GM12878 (cell line): ENCODE measurements around the gene DHRS1. TPM values are rescaled to one million over a fixed set of nuclear protein-coding genes. Genes with fewer than 3 reads are reported as not detected.

Experiments
- ATAC-seq: fragments of 200-7000 bp; cut with Tn5 transposase; 3 replicates; pipeline ENCODE4 v1.9.1; 2020; ENCODE audit warnings: mild to moderate bottlenecking, moderate library complexity
- BruUV-seq: library from RNA; stranded (reverse); fragments of 400-500 nt; replicated peaks from 2 replicates; lab custom pipeline; 2021; lab: Mats Ljungman, UMichigan
- CTCF ChIA-PET: fragments of 300-600 bp; sonication (Branson Sonifier 250); formaldehyde crosslinking; extraction: SDS; loops from one replicate; lab custom pipeline; 2021; ENCODE audit warnings: inconsistent platforms; lab: Yijun Ruan, JAX
- POLR2A ChIA-PET: fragments of 350-600 bp; formaldehyde crosslinking; extraction: SDS; loops from one replicate; lab custom pipeline; 2021; ENCODE audit warnings: inconsistent platforms; lab: Charles Lee
- RAD21 ChIA-PET: fragments of 300-600 bp; sonication (Branson Sonifier 250); formaldehyde crosslinking; loops from one replicate; lab custom pipeline; 2023; ENCODE audit warnings: antibody characterized with exemption; ENCODE audit not compliant: unreplicated experiment; lab: Charles Lee
- SMC1A ChIA-PET: fragments of 300-600 bp; sonication (Branson Sonifier 250); formaldehyde crosslinking; loops from one replicate; lab custom pipeline; 2023; ENCODE audit not compliant: unreplicated experiment, uncharacterized antibody; lab: Charles Lee
- DNase-seq: peaks from one replicate; pipeline ENCODE4 v3.0.0-alpha.2; 2011; ENCODE audit warnings: low read depth, low spot score
- FAIRE-seq: peaks from 3 replicates; lab custom pipeline; 2011; peaks lifted over from hg19 to GRCh38; lab: Jason Lieb, UNC
- H2AFZ ChIP-seq: 2 replicates; pipeline ENCODE4 v1.6.0; 2011; ENCODE audit warnings: low read depth, low read length, control low read depth; ENCODE audit not compliant: control insufficient read depth
- H3K27ac ChIP-seq: 2 replicates; pipeline ENCODE4 v1.5.1; 2011; ENCODE audit warnings: control low read depth; ENCODE audit not compliant: control insufficient read depth, insufficient read depth
- H3K27me3 ChIP-seq, 2 experiments: replicated peaks in 1 of 2; 2 replicates each; pipeline versions ENCODE4 v1.6.0 to v1.6.1; 2011; ENCODE audit warnings: low read length in 1 of 2; ENCODE audit not compliant: control insufficient read depth in 2 of 2, insufficient read depth in 2 of 2
- H3K36me3 ChIP-seq, 2 experiments: 2 replicates each; pipeline ENCODE4 v1.5.1; 2011; ENCODE audit warnings: low read length in 1 of 2; ENCODE audit not compliant: control insufficient read depth in 2 of 2, insufficient read depth in 2 of 2
- H3K4me1 ChIP-seq: 2 replicates; pipeline ENCODE4 v1.6.1; 2011; ENCODE audit warnings: mild to moderate bottlenecking, low read length, moderate library complexity, mixed read lengths; ENCODE audit not compliant: control insufficient read depth, insufficient read depth
- H3K4me2 ChIP-seq: 2 replicates; pipeline ENCODE4 v1.6.0; 2011; ENCODE audit warnings: control low read depth; ENCODE audit not compliant: control insufficient read depth, insufficient read depth
- H3K4me3 ChIP-seq: fragments of 200-600 bp; sonication (generic); 2 replicates; pipeline ENCODE4 v1.5.1; 2016
- H3K79me2 ChIP-seq: 2 replicates; pipeline ENCODE4 v1.6.0; 2011; ENCODE audit warnings: low read length; ENCODE audit not compliant: control insufficient read depth, insufficient read depth
- H3K9ac ChIP-seq: 2 replicates; pipeline ENCODE4 v1.8.0; 2011; ENCODE audit warnings: low read length, control low read depth, mixed read lengths; ENCODE audit not compliant: control insufficient read depth, insufficient read depth
- H3K9me3 ChIP-seq: replicated peaks from 3 replicates; pipeline ENCODE4 v1.5.1; 2011; ENCODE audit warnings: mild to moderate bottlenecking, low read length; ENCODE audit not compliant: control insufficient read depth, insufficient read depth
- H4K20me1 ChIP-seq: 2 replicates; pipeline ENCODE4 v1.6.0; 2011; ENCODE audit not compliant: control insufficient read depth, insufficient read depth
- BACH1 ChIP-seq: fragments of 450-650 bp; IDR thresholded peaks from 2 replicates; pipeline ENCODE4 v1.6.1; 2017; ENCODE audit warnings: mild to moderate bottlenecking, borderline replicate concordance
- DPF2 ChIP-seq: fragments of 450-650 bp; IDR thresholded peaks from 2 replicates; pipeline ENCODE4 v1.6.1; 2017; ENCODE audit warnings: mild to moderate bottlenecking
- E4F1 ChIP-seq: fragments of 450-650 bp; IDR thresholded peaks from 2 replicates; pipeline ENCODE4 v1.6.1; 2018; ENCODE audit warnings: borderline replicate concordance, mild to moderate bottlenecking; ENCODE audit not compliant: partially characterized antibody
- ELK1 ChIP-seq: IDR thresholded peaks from 2 replicates; pipeline ENCODE4 v1.6.1; 2012; ENCODE audit warnings: low read depth, low read length, improper control_type of control experiment
- MTA3 ChIP-seq: IDR thresholded peaks from 2 replicates; pipeline ENCODE4 v1.6.1; 2012; ENCODE audit warnings: low read length, inconsistent platforms, borderline replicate concordance
- PML ChIP-seq: IDR thresholded peaks from 2 replicates; pipeline ENCODE4 v1.6.1; 2012; ENCODE audit warnings: low read length, inconsistent platforms
- RUNX3 ChIP-seq: IDR thresholded peaks from 2 replicates; pipeline ENCODE4 v1.6.1; 2012; ENCODE audit warnings: low read length, inconsistent platforms
- SKIL ChIP-seq: fragments of 450-650 bp; IDR thresholded peaks from 2 replicates; pipeline ENCODE4 v1.6.1; 2017; ENCODE audit warnings: mild to moderate bottlenecking, low read depth, inconsistent platforms; ENCODE audit not compliant: poor library complexity, severe bottlenecking
- SMAD1 ChIP-seq: fragments of 450-650 bp; IDR thresholded peaks from 2 replicates; pipeline ENCODE4 v1.6.1; 2018; ENCODE audit warnings: mild to moderate bottlenecking, low read depth; ENCODE audit not compliant: partially characterized antibody
- TBL1XR1 ChIP-seq: IDR thresholded peaks from 2 replicates; pipeline ENCODE4 v1.6.1; 2012; ENCODE audit warnings: low read depth, low read length, improper control_type of control experiment
- TCF3 ChIP-seq: IDR thresholded peaks from 2 replicates; pipeline ENCODE4 v1.6.1; 2012; ENCODE audit warnings: low read depth, mild to moderate bottlenecking, low read length, borderline replicate concordance; ENCODE audit not compliant: insufficient read depth
- YY1 ChIP-seq: IDR thresholded peaks from 2 replicates; pipeline ENCODE4 v1.6.1; 2011; ENCODE audit warnings: low read depth, mild to moderate bottlenecking, low read length
- ZNF622 ChIP-seq: fragments of 450-650 bp; IDR thresholded peaks from 2 replicates; pipeline ENCODE4 v1.6.1; 2017; ENCODE audit warnings: mild to moderate bottlenecking, inconsistent platforms
- WGBS: methylation state at CpG from one replicate; pipeline ENCODE4 v1.1.6; 2016; ENCODE audit warnings: low lambda C conversion rate; ENCODE audit not compliant: insufficient replicate concordance, insufficient coverage; ENCODE audit errors: missing lambda C conversion rate; 5-methylcytosine and 5-hydroxymethylcytosine counted together
- in situ Hi-C: fragments of 300-500 bp; cut with MboI; formaldehyde crosslinking; loops from 9 replicates; pipeline ENCODE4 v1.14.3; 2018; ENCODE audit warnings: mixed read lengths
- intact Hi-C: fragments of 100-400 bp; cut with micrococcal nuclease; formaldehyde crosslinking; loops from one replicate; pipeline ENCODE4 v1.14.2; 2022; ENCODE audit not compliant: unreplicated experiment
- polyA plus RNA-seq, 11 experiments: library from polyadenylated mRNA; depleted of rRNA in 4 of 11; unstranded in 6 of 11; stranded (reverse) in 5 of 11; fragments of >200 nt; fragmentation: Nextera tagmentation in 4 of 11; fragmentation: Illumina TruSeq in 1 of 11; extraction: Ambion mirVana in 4 of 11; extraction: Trizol in 1 of 11; gene quantifications; 1 replicate in 1 of 11; 2 replicates in 10 of 11; pipeline versions ENCODE4 v1.2.1 to v1.2.3, GENCODE V29; 2011 to 2016; ENCODE audit warnings: inconsistent platforms in 2 of 11, missing spikeins in 2 of 11, low read depth in 1 of 11
- total RNA-seq, 4 experiments: library from RNA; depleted of rRNA in 3 of 4; stranded (reverse); fragments of >200 nt in 3 of 4; fragmentation: Illumina TruSeq in 1 of 4; extraction: Trizol in 1 of 4; gene quantifications; 2 replicates each; pipeline versions ENCODE4 v1.2.1 to v1.2.3, GENCODE V29; 2013 to 2021
- TF ChIP-seq, protein P1 (sequence below): IDR thresholded peaks from 2 replicates; pipeline ENCODE4 v1.6.1; 2012; ENCODE audit warnings: low read depth, low read length, improper control_type of control experiment
- TF ChIP-seq, protein P2 (sequence below): fragments of 450-650 bp; IDR thresholded peaks from 2 replicates; pipeline ENCODE4 v1.6.1; 2017; ENCODE audit warnings: mild to moderate bottlenecking

DHRS1 gene
- total and polyA plus RNA-seq, 10 of the 15 experiments (the other 5 are each of a cell fraction or from before 2014, with no cell fraction given) = 12.1 to 45.0 (median 25.7) TPM

DNA sequence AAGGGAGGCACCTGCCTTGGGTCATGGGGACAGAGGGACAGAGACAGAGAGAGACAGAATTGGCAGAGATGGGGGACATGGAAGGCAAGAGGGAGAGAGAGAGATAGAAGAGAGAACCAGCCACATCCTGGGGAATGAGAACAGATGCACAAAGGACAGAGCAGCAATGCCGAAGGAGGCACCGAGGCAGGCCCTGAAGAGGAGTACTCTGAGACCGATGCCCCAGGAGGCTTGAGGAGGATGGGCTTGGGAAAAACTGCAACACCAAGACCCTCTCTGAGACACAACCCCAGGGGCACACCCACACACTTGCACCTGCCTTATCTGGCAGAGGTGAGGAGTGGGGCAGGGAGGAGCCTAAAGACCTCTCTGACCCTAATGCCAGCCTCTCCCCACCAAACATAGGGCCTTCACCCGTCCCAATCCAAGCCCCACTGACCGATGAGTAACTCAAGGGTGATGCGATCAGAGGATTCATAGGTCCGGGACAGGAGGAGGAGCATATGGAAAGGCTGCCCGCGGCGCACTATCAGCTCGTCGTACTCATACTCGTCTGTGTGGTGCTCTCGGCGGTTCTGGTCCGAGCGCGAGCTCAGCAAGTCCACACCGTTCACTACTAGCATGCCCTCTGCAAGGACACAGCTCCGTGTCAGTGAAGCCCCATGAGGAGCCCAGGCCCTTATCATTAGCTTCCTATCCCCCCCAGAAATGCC is 38.2 kb downstream of the DHRS1 start:
- WGBS = 82% methylated on average over 20 of the region's 20 CpGs
- ChIA-PET SMC1A (no interaction called here), CTCF (interaction anchor here (0.9 to 2.1 kb wide), 4 partner anchors 10 to 47 kb away, joined by 3 to 10 read pairs (median 4); partner anchors contain the start of genes CIDEB and RABGGTA), RAD21 (interaction anchor here (1.0 kb wide), 1 partner anchor 18 kb away, joined by 6 read pairs; no protein-coding TSS in a partner anchor), POLR2A (no interaction called here)
- DNase-seq = no peak
- Histone ChIP-seq H3K9ac (no peak overlapping the region), H2AFZ (no peak overlapping the region), H3K36me3 (no peaks in the 10 kb centered on the region; a peak in 2 of 4 replicates), H3K79me2 (no peaks in the 10 kb centered on the region), H3K27ac (no peak overlapping the region), H3K4me3 (no peak overlapping the region), H3K4me1 (no peaks in the 10 kb centered on the region), H3K27me3 (no peaks in the 10 kb centered on the region), H3K9me3 (no peaks in the 10 kb centered on the region), H3K4me2 (no peak overlapping the region), H4K20me1 (no peaks in the 10 kb centered on the region)
- intact Hi-C loops (no loop called here), in situ Hi-C loops (no loop called here)
- no peak for ATAC-seq
- FAIRE-seq = no peak
- no TSS peak for BruUV-seq
- TF ChIP-seq E4F1 (no peak), RUNX3 (no peak), DPF2 (no peak), ELK1 (no peak), MTA3 (no peak), SKIL (no peak), TBL1XR1 (no peak), PML (no peak), TCF3 (no peak), YY1 (no peak), ZNF622 (no peak), SMAD1 (no peak), BACH1 (no peak)
- TF ChIP-seq, protein P1, sequence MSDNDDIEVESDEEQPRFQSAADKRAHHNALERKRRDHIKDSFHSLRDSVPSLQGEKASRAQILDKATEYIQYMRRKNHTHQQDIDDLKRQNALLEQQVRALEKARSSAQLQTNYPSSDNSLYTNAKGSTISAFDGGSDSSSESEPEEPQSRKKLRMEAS = no peak
- TF ChIP-seq, protein P2, sequence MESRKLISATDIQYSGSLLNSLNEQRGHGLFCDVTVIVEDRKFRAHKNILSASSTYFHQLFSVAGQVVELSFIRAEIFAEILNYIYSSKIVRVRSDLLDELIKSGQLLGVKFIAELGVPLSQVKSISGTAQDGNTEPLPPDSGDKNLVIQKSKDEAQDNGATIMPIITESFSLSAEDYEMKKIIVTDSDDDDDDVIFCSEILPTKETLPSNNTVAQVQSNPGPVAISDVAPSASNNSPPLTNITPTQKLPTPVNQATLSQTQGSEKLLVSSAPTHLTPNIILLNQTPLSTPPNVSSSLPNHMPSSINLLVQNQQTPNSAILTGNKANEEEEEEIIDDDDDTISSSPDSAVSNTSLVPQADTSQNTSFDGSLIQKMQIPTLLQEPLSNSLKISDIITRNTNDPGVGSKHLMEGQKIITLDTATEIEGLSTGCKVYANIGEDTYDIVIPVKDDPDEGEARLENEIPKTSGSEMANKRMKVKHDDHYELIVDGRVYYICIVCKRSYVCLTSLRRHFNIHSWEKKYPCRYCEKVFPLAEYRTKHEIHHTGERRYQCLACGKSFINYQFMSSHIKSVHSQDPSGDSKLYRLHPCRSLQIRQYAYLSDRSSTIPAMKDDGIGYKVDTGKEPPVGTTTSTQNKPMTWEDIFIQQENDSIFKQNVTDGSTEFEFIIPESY = no peak
